ENCODE measurements around the gene RAPGEF4.

DNA sequence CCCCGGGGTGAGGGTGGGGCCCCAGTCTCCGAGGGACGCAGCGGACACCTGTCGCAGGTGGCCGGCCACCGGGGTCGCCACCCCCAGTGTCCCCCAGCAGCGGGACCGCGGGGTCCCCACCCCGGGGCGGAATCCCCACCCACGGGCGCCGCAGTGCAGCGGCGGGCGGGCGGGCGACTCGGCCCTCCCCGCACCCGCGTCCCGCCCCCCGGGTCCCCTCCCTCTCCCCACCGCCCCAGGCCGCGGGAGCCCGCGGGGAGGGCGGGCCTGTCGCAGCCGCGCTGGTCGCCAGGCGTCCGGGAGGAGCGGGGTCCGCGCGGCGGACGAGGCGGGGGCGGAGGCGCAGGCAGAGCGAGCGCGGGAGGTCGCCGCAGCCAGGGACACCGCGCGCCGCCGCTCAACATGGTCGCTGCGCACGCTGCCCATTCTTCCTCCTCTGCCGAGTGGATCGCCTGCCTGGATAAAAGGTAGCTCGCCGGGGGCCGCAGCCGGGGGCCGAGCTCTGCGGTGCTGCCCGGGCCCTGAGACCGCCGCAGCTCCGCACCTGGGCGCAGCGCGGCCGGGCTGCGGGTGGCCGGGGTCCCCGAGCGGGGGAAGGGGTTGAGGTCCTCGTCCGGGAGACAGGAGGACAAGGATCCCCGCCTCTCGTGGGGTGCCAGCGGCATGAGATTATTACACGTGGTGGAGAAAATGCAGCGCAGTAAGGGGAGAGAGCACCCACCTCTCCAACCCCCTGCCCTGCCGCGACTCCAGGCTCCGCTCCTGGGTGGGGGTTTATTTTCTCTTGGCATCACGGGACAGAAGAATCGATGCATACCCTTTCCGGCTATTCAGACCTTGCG, at the start of gene RAPGEF4:
- no peak for TF ChIP-seq POLR2AphosphoS5 (IDR thresholded peaks at IDR 0.05; ENCODE audit: low read depth, low read length)
- TF ChIP-seq TAF1 (IDR thresholded peaks at IDR 0.05; ENCODE audit: borderline replicate concordance, insufficient read depth, low read length): no peak
